HCT116 (cell line): ENCODE results near the gene BSPH1. TPM values are rescaled to one million over a fixed set of nuclear protein-coding genes. Genes with fewer than 3 reads are reported as not detected.

Experiments
- ATAC-seq: fragments of 200-7000 bp; cut with Tn5 transposase; 2 replicates; pipeline ENCODE4 v1.9.1; 2020; ENCODE audit warnings: mild to moderate bottlenecking, moderate library complexity
- BruUV-seq: library from RNA; stranded (reverse); fragments of 400-500 nt; replicated peaks from 2 replicates; lab custom pipeline; 2021; lab: Mats Ljungman, UMichigan
- CTCF ChIA-PET: fragments of 300-600 bp; sonication (Branson Sonifier 250); formaldehyde crosslinking; loops from one replicate; lab custom pipeline; 2021; ENCODE audit warnings: antibody characterized with exemption; lab: Charles Lee
- POLR2A ChIA-PET: fragments of 300-600, 350-600 bp; sonication (Branson Sonifier 250); formaldehyde crosslinking; loops from one replicate; lab custom pipeline; 2021; ENCODE audit warnings: antibody characterized with exemption; lab: Charles Lee
- RAD21 ChIA-PET, 2 experiments: fragments of 300-600 bp; sonication (Branson Sonifier 250); formaldehyde crosslinking; loops; one replicate each; lab custom pipeline; 2023; ENCODE audit warnings: low total read pairs in 2 of 2; ENCODE audit not compliant: uncharacterized antibody in 2 of 2, unreplicated experiment in 2 of 2, low non-redundant PET in 1 of 2; lab: Charles Lee
- DNase-seq: peaks from one replicate; pipeline ENCODE4 v3.0.0-alpha.2; 2010; ENCODE audit warnings: low read depth, low spot score
- H2AFZ ChIP-seq: fragments of 200-600 bp; shearing (Covaris generic), sonication (generic); 2 replicates; pipeline ENCODE4 v1.6.1; 2017; ENCODE audit warnings: low read depth, mixed run types, mixed read lengths, antibody characterized with exemption, low read length; ENCODE audit not compliant: poor library complexity, severe bottlenecking
- H3K27ac ChIP-seq: 2 replicates; pipeline ENCODE4 v1.5.1; 2012; ENCODE audit warnings: low read depth, low read length
- H3K27me3 ChIP-seq: fragments of 200-600 bp; sonication (generic); 2 replicates; pipeline ENCODE4 v1.6.1; 2016; ENCODE audit warnings: mixed run types, low read length, mixed read lengths; ENCODE audit not compliant: insufficient read depth
- H3K36me3 ChIP-seq, 2 experiments: fragments of 200-500 bp in 1 of 2; fragments of 200-600 bp in 1 of 2; sonication (Bioruptor generic) in 1 of 2; sonication (generic) in 1 of 2; 2 replicates each; pipeline versions ENCODE4 v1.5.1 to v1.6.1; 2014 to 2016; ENCODE audit warnings: low read length in 2 of 2, inconsistent platforms in 1 of 2, mixed read lengths in 1 of 2, mixed run types in 1 of 2; ENCODE audit not compliant: insufficient read depth in 2 of 2, control insufficient read depth in 1 of 2
- H3K4me1 ChIP-seq, 2 experiments: fragments of 200-600 bp in 1 of 2; sonication (generic) in 1 of 2; 2 replicates each; pipeline versions ENCODE4 v1.5.1 to v1.6.1; 2012 to 2017; ENCODE audit warnings: low read length in 2 of 2, inconsistent platforms in 1 of 2, mild to moderate bottlenecking in 1 of 2, mixed read lengths in 1 of 2, mixed run types in 1 of 2, moderate library complexity in 1 of 2; ENCODE audit not compliant: insufficient read depth in 2 of 2, control insufficient read depth in 1 of 2
- H3K4me2 ChIP-seq: fragments of 200-600 bp; sonication (generic); 2 replicates; pipeline ENCODE4 v1.6.1; 2017; ENCODE audit warnings: mixed run types, low read length, mixed read lengths
- H3K4me3 ChIP-seq, 2 experiments: fragments of 200-600 bp in 1 of 2; sonication (generic) in 1 of 2; replicated peaks in 1 of 2; 2 replicates each; pipeline ENCODE4 v1.5.1; 2011 to 2016; ENCODE audit warnings: low read length in 2 of 2, control low read depth in 1 of 2, low read depth in 1 of 2, mild to moderate bottlenecking in 1 of 2, mixed read lengths in 1 of 2, mixed run types in 1 of 2
- H3K79me2 ChIP-seq: fragments of 200-600 bp; sonication (generic); 2 replicates; pipeline ENCODE4 v1.6.1; 2017; ENCODE audit warnings: mild to moderate bottlenecking, mixed run types, low read length, moderate library complexity, mixed read lengths; ENCODE audit not compliant: insufficient read depth
- H3K9ac ChIP-seq: fragments of 200-600 bp; sonication (generic); 2 replicates; pipeline ENCODE4 v1.6.1; 2016; ENCODE audit warnings: low read length, mixed read lengths
- H3K9me2 ChIP-seq: fragments of 200-600 bp; sonication (generic), shearing (Covaris generic); 2 replicates; pipeline ENCODE4 v1.6.1; 2017; ENCODE audit warnings: mixed run types, mild to moderate bottlenecking, moderate library complexity; ENCODE audit not compliant: insufficient read depth
- H3K9me3 ChIP-seq, 2 experiments: fragments of 200-500 bp in 1 of 2; fragments of 200-600 bp in 1 of 2; sonication (Bioruptor generic) in 1 of 2; sonication (generic) in 1 of 2; 2 replicates each; pipeline ENCODE4 v1.6.1; 2014 to 2017; ENCODE audit warnings: low read length in 2 of 2, mixed read lengths in 2 of 2, inconsistent platforms in 1 of 2, low read depth in 1 of 2, mild to moderate bottlenecking in 1 of 2, mixed run types in 1 of 2, moderate library complexity in 1 of 2; ENCODE audit not compliant: control insufficient read depth in 1 of 2, insufficient read depth in 1 of 2
- H4K20me1 ChIP-seq: fragments of 200-600 bp; sonication (generic), shearing (Covaris generic); 2 replicates; pipeline ENCODE4 v1.6.1; 2017; ENCODE audit warnings: mixed run types, mild to moderate bottlenecking, moderate library complexity; ENCODE audit not compliant: insufficient read depth
- ATF3 ChIP-seq: IDR thresholded peaks from 2 replicates; pipeline ENCODE4 v1.6.1; 2012
- CTCF ChIP-seq, 3 experiments: fragments of 200-600 bp in 1 of 3; sonication (generic) in 1 of 3; IDR thresholded peaks in 2 of 3; conservative IDR thresholded peaks in 1 of 3; 2 replicates each; pipeline ENCODE4 v1.5.1; 2012 to 2017; ENCODE audit warnings: low read depth in 2 of 3, low read length in 2 of 3, antibody characterized with exemption in 1 of 3, borderline replicate concordance in 1 of 3, control low read depth in 1 of 3, mild to moderate bottlenecking in 1 of 3, mixed read lengths in 1 of 3, mixed run types in 1 of 3, moderate library complexity in 1 of 3; ENCODE audit not compliant: insufficient read depth in 1 of 3
- EGR1 ChIP-seq: IDR thresholded peaks from 2 replicates; pipeline ENCODE4 v1.6.1; 2012; ENCODE audit warnings: low read depth
- ELF1 ChIP-seq: IDR thresholded peaks from 2 replicates; pipeline ENCODE4 v1.6.1; 2012; ENCODE audit warnings: low read depth, borderline replicate concordance
- EZH2 ChIP-seq: fragments of 200-600 bp; sonication (generic); IDR thresholded peaks from 2 replicates; pipeline ENCODE4 v1.6.1; 2017; ENCODE audit warnings: antibody characterized with exemption, mixed run types
- EZH2phosphoT487 ChIP-seq: fragments of 200-600 bp; IDR thresholded peaks from 2 replicates; pipeline ENCODE4 v1.6.1; 2018; ENCODE audit warnings: antibody characterized with exemption, borderline replicate concordance
- FOSL1 ChIP-seq: IDR thresholded peaks from 2 replicates; pipeline ENCODE4 v1.6.1; 2012; ENCODE audit warnings: low read depth
- JUND ChIP-seq: IDR thresholded peaks from 2 replicates; pipeline ENCODE4 v1.6.1; 2012
- POLR2A ChIP-seq: IDR thresholded peaks from 2 replicates; pipeline ENCODE4 v1.7.0; 2011; ENCODE audit warnings: borderline replicate concordance; ENCODE audit not compliant: insufficient read depth, insufficient read length; ENCODE audit errors: extremely low read depth
- POLR2AphosphoS5 ChIP-seq: IDR thresholded peaks from 2 replicates; pipeline ENCODE4 v1.6.1; 2011; ENCODE audit warnings: mild to moderate bottlenecking, low read depth, low read length, moderate library complexity
- RAD21 ChIP-seq: IDR thresholded peaks from 2 replicates; pipeline ENCODE4 v1.6.1; 2012; ENCODE audit warnings: low read depth, mild to moderate bottlenecking
- REST ChIP-seq: IDR thresholded peaks from 2 replicates; pipeline ENCODE4 v1.6.1; 2012; ENCODE audit warnings: low read depth
- SIN3A ChIP-seq: IDR thresholded peaks from 2 replicates; pipeline ENCODE4 v1.6.1; 2012; ENCODE audit warnings: low read depth
- SP1 ChIP-seq: IDR thresholded peaks from 2 replicates; pipeline ENCODE4 v1.6.1; 2012; ENCODE audit warnings: low read depth
- TCF7L2 ChIP-seq: IDR thresholded peaks from 2 replicates; pipeline ENCODE4 v1.7.0; 2011; ENCODE audit warnings: borderline replicate concordance, inconsistent platforms; ENCODE audit not compliant: insufficient read depth, insufficient read length; ENCODE audit errors: extremely low read depth
- YY1 ChIP-seq: IDR thresholded peaks from 2 replicates; pipeline ENCODE4 v1.6.1; 2011; ENCODE audit warnings: low read length, low read depth, moderate library complexity, mild to moderate bottlenecking; ENCODE audit not compliant: insufficient replicate concordance; ENCODE audit errors: extremely low read depth
- ZFX ChIP-seq: fragments of 450-650 bp; IDR thresholded peaks from 2 replicates; pipeline ENCODE4 v1.6.1; 2017
- ZNF274 ChIP-seq: fragments of 200-500 bp; sonication (Bioruptor generic); IDR thresholded peaks from 2 replicates; pipeline ENCODE4 v1.6.1; 2014; ENCODE audit warnings: mild to moderate bottlenecking, low read depth, low read length, inconsistent platforms
- intact Hi-C: fragments of 100-400 bp; cut with micrococcal nuclease; formaldehyde crosslinking; loops from 2 replicates; pipeline ENCODE4 v1.10.0; 2022
- total RNA-seq: library from RNA; stranded (reverse); gene quantifications from one replicate; pipeline ENCODE4 v1.2.1, GENCODE V29; 2021; ENCODE audit not compliant: unreplicated experiment

The BSPH1 gene
- total RNA-seq, 1 experiment from 2014 or later: not detected

GRCh38 chr19:48000846-48001245 is 8.9 kb upstream of the BSPH1 start (continued):
- TF ChIP-seq ATF3 (no peak), SIN3A (no peak), SP1 (no peak), POLR2A (no peak), CTCF (IDR thresholded peaks at IDR 0.05 in 2 of 3, conservative IDR thresholded peaks at IDR 0.05 in 1 of 3; ENCODE audit: borderline replicate concordance in 1 of 3, insufficient read depth in 1 of 3, low read depth in 2 of 3, low read length in 2 of 3) (no peak), POLR2AphosphoS5 (no peak), FOSL1 (no peak), EGR1 (no peak), RAD21 (no peak), ZFX (no peak)

- no TSS peak for BruUV-seq
- H3K4me2 ChIP-seq: no peak overlapping the region
- H3K27ac ChIP-seq: no peak overlapping the region
- intact Hi-C loops: no loop called here
- H3K9me3 ChIP-seq: no peaks in the 10 kb centered on the region
- no peaks in the 10 kb centered on the region for H3K79me2 ChIP-seq
- H3K4me1 ChIP-seq: no peaks in the 10 kb centered on the region
- DNase-seq: no peak
- H3K9ac ChIP-seq: no peak overlapping the region
- ChIA-PET POLR2A (no interaction called here), RAD21 (no interaction called here), CTCF (no interaction called here)
- H3K9me2 ChIP-seq: 0 out of 2 replicates have a peak, but pooled peaks cover 4% of the 10 kb centered on the region
- TF ChIP-seq SIN3A (no peak), POLR2A (no peak), EZH2phosphoT487 (no peak), JUND (no peak), ZNF274 (no peak), EZH2 (no peak), YY1 (no peak), EGR1 (no peak), TCF7L2 (no peak), ELF1 (no peak), REST (no peak), ZFX (no peak)
- no peak overlapping the region for H3K4me3 ChIP-seq
- H3K36me3 ChIP-seq: no peaks in the 10 kb centered on the region
- H3K27me3 ChIP-seq: no peaks in the 10 kb centered on the region
- H2AFZ ChIP-seq: no peak overlapping the region
- ATAC-seq: no peak
- H4K20me1 ChIP-seq: no peaks in the 10 kb centered on the region
Observed at GRCh38 chr19:47998800-47999199, 6.8 kb upstream of the BSPH1 start.
